DMS153 treated with DMSO at 0.1 percent for 48 hours (cell line): ENCODE measurements around the gene MTMR4.
A peak's percentile ranks its signal among the peaks of the same experiment; 100 is the strongest.
"Not testable (repeated sequence)": the region's sequence is repeated elsewhere in the genome, so short reads cannot be mapped to it uniquely, and the experiment has no call there.

Experiments
- DNase-seq: peaks from one replicate; lab custom pipeline; 2025; ENCODE audit not compliant: unreplicated experiment; lab: John Stamatoyannopoulos, UW

Gene MTMR4

DNA sequence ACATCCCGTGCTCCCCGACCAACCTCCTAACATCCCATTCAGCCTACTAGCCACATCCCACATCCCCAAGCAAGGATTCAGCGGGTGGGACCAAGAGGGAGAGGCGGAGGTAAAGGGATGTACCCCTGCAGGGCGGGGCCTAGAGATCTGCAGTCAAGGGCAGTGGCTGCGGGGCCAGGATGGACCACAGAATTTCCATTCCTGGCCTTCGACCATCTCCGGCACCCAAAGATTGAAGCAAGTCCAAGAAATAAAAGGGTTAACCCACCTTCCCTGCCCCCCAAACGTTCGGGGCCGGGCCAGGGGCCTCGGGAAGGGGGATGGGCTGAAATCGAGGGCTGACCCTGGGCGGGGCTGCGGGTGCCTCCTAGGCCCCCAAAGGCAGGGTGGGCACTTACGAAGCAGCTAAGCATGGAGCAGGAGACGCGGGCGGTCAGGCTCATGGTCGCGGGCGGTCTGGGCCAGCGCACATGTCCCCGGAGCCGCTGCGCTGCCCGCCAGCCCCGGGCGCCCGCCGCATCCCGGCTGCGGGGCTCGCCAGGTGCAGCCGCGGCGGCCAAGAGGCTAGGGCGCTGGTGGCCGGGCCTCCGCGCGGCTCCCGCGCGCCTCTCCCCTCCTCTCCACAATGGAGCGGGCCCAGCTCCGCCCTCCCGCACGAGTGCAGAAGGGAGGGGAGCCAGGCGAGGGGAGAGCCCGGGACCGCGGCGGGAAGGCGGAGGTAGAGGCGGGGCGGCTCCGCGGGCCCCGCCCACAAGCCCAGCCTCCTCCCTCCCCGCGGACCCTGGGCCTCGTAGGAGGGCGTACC is at the start of gene MTMR4:
Gene MTMR4, minus strand, starts transcription at position 674 of the 805 bp plus-strand sequence. Its CDS starts 231 bp downstream, at position 443.
- peak; percentile 65 for DNase-seq

DNA sequence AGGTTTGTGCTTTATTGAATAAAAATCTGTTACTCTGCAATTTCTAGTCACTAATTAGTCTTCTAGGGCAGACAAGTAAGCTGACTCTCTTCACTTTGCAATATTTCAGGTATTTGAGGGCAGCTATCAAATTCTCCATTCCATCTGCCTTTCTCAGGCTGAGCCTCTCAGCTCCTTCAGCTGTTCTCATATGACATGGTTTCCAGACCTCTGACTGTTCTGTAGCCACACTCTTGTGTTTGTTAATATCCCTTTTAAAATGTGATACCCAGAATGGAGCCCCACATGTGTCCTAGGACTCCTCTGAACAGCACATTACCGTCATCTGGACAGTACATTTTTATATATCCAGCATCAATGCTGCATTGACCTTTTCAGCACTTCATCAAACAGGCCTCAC is 46.1 kb upstream of the MTMR4 start:
- DNase-seq, result no peak

GRCh38 chr17:58557981-58558380 is 43.5 kb upstream of the MTMR4 start:
- DNase-seq, result no peak

- DNase-seq, result no peak
Measured at GRCh38 chr17:58556833-58557250, 42.4 kb upstream of the MTMR4 start.

- not testable (repeated sequence) for DNase-seq
Measured at GRCh38 chr17:58555109-58555508, 40.7 kb upstream of the MTMR4 start.

GRCh38 chr17:58541249-58541648 is 26.8 kb upstream of the MTMR4 start:
- DNase-seq, result no peak

DNA sequence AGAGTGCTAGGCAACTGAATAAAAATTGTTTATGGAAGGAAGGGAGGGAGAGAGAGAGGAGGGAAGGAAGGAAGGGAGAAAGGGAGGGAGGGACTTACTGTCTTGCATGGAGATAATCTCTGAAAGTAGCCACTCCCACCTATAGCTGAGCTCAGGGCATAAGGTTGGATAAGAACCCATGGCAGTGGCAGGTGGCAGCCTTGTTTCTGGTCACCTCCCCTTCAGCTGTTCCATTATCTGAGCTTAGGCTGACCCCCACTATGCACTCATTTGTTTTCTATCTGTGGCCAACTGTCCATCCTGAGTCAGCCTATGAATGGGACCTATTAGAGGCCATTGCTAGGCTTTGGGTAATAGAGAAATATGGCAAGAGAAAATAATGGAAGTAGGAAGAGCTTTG is 25.3 kb upstream of the MTMR4 start:
- no peak for DNase-seq

- DNase-seq, result no peak
Measured at GRCh38 chr17:58538811-58539409, 24.5 kb upstream of the MTMR4 start.

- DNase-seq, result no peak
Measured at GRCh38 chr17:58537266-58537665, 22.8 kb upstream of the MTMR4 start.

- DNase-seq, result no peak
Measured at GRCh38 chr17:58536542-58536941, 22.1 kb upstream of the MTMR4 start.

DNA sequence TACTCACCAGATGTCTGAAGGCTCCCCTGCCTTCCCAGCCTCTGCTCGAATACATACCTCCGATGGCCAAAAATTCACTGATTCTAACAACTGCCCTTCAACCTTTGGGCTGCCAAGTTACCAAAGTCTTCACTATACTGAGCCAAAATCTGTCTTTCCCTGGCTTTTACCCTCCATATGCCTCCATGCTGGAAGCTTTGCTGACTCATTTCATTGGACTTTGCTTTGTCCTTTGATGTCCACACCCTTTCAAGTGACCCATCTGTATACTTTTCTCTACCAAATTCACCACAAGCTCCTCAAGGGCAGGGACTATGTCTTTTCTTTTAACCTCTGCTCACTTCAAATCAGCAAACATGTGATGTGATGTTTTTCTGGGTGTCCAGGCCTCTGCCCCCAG is 21.0 kb upstream of the MTMR4 start:
- no peak for DNase-seq

GRCh38 chr17:58534901-58535421 is 20.5 kb upstream of the MTMR4 start:
- no peak for DNase-seq

DNA sequence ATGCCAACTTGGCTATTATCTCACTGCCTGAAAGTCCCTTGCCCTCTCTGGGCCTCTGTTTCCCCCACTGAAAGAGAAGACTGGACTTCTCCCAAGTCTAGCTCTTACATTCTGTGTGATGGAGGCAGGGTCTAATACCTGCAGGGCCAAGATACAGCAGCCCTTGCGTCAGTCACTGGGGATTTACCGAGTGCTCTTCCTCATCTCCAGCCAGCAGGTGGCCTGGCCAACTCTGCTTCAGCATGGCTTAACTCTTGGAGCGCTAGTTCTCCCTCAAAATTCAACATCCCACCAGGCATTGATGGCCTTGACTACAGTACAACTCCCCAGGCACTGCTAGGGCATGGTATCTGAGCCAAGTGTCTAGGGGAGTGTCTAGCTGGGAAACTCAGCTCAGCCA is 19.9 kb upstream of the MTMR4 start:
- DNase-seq, result no peak

- no peak for DNase-seq
Measured at GRCh38 chr17:58533616-58534188, 19.3 kb upstream of the MTMR4 start.

DNA sequence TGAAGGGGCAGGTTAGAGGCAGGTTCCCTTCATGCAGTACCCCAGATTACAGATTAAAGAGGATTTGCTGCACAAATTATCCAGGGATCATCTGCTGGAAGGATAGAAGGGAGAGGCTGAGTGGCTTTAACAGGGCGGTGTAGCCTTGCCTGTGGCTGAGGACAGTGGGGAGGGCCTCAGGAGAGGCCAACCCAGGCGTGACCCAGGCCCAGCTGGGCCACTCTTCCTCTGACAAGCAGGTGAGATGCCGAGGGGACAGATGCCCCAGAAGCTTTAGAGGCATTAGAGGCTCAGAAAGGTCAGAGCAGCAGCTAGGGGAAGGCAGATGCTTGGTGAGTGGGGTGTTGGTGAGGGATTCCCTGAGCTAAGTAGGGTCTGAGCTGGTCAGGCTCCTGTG is 18.1 kb upstream of the MTMR4 start:
- no peak for DNase-seq

DNA sequence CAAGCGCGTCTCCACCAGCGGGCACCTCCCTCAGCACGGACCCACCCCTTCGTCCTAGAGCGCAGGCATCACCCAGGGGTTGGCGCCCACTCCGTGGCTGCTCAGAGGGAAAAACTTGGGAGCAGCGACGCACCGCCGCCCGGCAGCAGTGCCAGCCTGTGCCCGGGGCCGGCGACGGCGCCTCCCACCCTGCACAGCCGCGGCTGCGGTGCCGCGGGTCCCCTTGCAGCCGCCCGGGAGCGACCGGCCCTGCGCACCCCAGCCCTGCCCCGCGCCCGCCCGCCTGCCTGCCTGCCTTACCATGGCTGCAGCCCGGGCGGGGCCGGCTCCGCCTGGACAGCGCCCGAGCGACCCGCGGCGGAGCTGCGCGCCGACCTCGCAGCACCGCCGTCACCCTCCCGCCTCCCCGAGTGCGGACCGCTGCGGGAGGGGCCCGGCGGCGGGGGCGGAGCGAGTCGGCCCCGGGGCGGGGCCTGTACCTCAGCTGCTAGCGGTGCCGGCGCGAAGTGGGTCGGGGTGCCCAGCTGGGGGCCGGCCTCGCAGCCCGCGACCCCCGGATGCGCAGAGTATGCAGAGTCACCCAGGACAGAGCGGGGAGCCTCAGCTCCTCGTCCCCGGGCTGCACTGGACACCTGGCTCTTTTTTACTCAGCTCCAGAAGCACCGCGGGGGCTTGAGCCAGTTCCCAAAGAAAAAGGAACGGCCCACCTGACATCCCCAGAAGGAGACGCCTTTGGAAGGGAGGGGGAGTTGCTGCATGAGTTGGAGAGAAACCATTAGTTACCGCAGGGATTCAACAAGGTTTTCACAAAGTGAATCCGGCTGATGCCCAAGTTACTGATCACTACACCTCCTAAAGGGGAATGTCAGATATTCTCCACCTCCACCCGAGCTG is 17.5 kb upstream of the MTMR4 start:
- no peak for DNase-seq

GRCh38 chr17:58531122-58531521 is 16.7 kb upstream of the MTMR4 start:
- DNase-seq, result no peak

- no peak for DNase-seq
Measured at GRCh38 chr17:58530655-58531054, 16.2 kb upstream of the MTMR4 start.

DNA sequence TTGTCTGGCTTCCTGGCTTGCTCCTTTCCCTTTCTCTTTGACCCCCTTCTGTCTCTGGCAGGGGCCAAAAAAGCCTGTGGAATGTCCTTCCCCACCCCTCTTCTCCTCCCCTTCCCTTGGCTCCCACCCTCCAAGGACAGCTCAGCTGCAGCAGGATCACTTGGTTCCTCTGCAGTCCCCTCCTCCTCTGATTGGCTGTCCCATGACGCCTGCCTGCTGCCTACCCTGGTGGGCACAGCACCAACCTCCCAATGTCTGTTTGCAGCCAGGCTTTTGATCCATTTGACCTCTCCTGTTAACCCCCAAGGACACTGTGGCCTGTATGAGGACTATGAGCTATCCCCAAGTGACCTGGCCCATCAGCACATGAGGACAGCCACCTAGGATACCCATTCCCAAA is 14.8 kb upstream of the MTMR4 start:
- no peak for DNase-seq

DNA sequence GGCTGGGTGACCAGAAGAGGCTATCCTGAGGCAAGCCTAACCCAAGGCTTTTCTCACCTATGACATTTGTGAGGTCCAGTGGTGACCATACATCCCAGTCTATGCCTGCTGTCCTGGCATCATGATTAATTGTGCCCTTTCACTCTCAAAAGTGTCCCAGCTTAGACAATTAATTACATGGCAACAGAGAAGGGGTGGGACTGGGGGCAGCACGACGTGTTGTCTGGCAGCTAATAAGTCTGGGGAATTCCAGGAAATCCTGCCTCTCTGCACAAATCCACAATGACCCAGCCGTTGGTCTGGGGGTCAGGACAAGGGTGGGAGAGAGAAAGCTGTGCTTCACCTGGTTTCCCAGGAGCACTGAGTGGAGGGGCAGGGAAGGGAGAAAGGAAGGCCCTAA is 14.0 kb upstream of the MTMR4 start:
- DNase-seq, result no peak

- DNase-seq, result no peak
Measured at GRCh38 chr17:58527949-58528348, 13.5 kb upstream of the MTMR4 start.
